AG09309 (cell line): ENCODE results near the gene DNAI2.

ENCODE experiments used
- DNase-seq: peaks from one replicate; pipeline ENCODE4 v3.0.0-alpha.2; 2010; ENCODE audit warnings: low read depth
- H3K4me3 ChIP-seq: 2 replicates; pipeline ENCODE4 v1.5.1; 2011; ENCODE audit warnings: mild to moderate bottlenecking, low read depth, low read length, moderate library complexity; ENCODE audit not compliant: control insufficient read depth
- TF ChIP-seq, protein P1 (sequence below): IDR thresholded peaks from 2 replicates; pipeline ENCODE4 v1.5.1; 2011; ENCODE audit warnings: mild to moderate bottlenecking, low read depth, low read length, inconsistent platforms; ENCODE audit not compliant: insufficient read depth, control insufficient read depth; ENCODE audit errors: missing control alignments

DNAI2 gene

GRCh38 chr17:74267579-74267978 lies 6.5 kb upstream of the DNAI2 start:
- DNase-seq, result no peak
- TF ChIP-seq, protein P1, sequence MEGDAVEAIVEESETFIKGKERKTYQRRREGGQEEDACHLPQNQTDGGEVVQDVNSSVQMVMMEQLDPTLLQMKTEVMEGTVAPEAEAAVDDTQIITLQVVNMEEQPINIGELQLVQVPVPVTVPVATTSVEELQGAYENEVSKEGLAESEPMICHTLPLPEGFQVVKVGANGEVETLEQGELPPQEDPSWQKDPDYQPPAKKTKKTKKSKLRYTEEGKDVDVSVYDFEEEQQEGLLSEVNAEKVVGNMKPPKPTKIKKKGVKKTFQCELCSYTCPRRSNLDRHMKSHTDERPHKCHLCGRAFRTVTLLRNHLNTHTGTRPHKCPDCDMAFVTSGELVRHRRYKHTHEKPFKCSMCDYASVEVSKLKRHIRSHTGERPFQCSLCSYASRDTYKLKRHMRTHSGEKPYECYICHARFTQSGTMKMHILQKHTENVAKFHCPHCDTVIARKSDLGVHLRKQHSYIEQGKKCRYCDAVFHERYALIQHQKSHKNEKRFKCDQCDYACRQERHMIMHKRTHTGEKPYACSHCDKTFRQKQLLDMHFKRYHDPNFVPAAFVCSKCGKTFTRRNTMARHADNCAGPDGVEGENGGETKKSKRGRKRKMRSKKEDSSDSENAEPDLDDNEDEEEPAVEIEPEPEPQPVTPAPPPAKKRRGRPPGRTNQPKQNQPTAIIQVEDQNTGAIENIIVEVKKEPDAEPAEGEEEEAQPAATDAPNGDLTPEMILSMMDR, result no peak
- H3K4me3 ChIP-seq, result no peak overlapping the region

DNA sequence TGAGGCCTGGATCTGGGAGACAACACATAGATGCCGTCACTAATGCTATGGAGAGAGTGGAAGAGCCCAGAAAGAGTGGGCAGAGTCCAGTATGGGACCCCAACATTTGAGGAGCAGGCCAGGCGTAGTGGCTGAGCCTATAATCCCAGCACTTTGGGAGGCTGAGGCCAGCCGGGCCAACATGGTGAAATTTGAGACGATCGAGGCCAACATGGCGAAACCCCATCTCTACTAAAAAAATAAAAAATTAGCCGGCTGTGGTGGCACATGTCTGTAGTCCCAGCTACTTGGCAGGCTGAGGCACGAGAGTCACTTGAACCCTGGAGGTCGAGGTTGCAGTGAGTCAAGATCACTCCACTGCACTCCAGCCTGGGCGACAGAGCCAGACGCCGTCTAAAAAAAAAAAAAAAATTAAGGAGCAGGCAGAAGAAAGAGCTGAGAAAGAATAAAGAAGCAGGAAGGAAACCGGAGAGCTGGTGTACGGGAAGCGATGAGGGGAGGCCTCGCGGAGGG lies 6.0 kb upstream of the DNAI2 start:
- DNase-seq, result no peak
- no peak overlapping the region for H3K4me3 ChIP-seq
- TF ChIP-seq, protein P1, result no peak

DNA sequence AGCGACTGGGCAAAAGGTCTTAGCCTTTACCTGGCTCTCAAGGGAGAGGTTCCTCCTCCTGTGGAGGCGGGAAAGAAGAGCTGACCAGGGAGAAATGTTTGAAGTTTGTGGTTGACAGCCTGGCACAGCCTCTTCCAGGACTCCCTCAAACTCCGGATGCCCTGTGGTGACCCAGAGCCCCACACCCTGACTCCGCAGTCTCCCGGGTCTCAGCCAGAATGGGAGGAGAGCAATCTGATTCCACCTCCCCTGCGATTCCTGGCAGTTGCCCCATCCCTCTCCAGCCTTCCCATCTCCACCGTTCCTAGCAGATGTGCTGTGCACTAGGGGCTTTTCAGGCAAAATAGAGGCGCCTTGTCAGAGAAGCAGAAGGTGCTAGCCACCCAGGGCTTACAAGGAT lies 5.5 kb upstream of the DNAI2 start:
- TF ChIP-seq, protein P1, result no peak
- DNase-seq, result no peak

GRCh38 chr17:74270333-74270732 lies 3.7 kb upstream of the DNAI2 start:
- TF ChIP-seq, protein P1, result no peak
- DNase-seq, result no peak
- H3K4me3 ChIP-seq, result no peak overlapping the region

More for the DNA sequence above, 5.5 kb upstream of the DNAI2 start:
- no peak overlapping the region for H3K4me3 ChIP-seq

DNA sequence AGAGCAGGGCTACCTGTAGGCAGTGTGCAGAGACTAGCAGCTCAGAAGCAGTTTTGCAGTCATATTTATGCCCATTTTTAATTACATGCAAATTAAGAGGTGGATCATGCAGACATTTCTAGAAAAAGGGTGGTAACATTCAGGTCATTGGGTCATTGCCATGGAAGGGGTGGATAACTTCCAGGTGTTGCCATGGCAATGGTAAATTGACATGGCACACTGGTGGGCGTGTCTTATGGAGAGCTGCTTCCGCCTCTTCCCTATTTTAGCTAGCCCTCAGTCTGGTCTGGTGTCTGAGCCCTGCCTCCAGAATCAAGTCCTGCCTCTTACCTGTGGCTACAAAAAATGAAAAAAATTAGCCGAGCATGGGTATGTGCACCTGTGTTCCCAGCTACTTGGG lies 2.8 kb upstream of the DNAI2 start:
- TF ChIP-seq, protein P1, result no peak
- H3K4me3 ChIP-seq, result no peak overlapping the region
- DNase-seq, result no peak

- H3K4me3 ChIP-seq, result no peak overlapping the region
- no peak for DNase-seq
- TF ChIP-seq, protein P1, result no peak
These were observed 2.0 kb upstream of the DNAI2 start for GRCh38 chr17:74271901-74272561.
